GM12878 (cell line): Measurements from ENCODE around the gene MMP11. TPM values are rescaled to one million over a fixed set of nuclear protein-coding genes. Genes with fewer than 3 reads are reported as not detected.
A peak's percentile ranks its signal among the peaks of the same experiment; 100 is the strongest.

Experiments
- ASH2L ChIP-seq: fragments of 300-600, 200-600 bp; sonication (generic); IDR thresholded peaks from 2 replicates; pipeline ENCODE4 v1.6.1; 2017; ENCODE audit warnings: low read depth, mild to moderate bottlenecking, borderline replicate concordance
- BCL11A ChIP-seq: IDR thresholded peaks from 2 replicates; pipeline ENCODE4 v1.6.1; 2011; ENCODE audit warnings: low read depth, low read length
- CREB1 ChIP-seq: IDR thresholded peaks from 2 replicates; pipeline ENCODE4 v1.6.1; 2012; ENCODE audit warnings: low read depth, mild to moderate bottlenecking, inconsistent platforms
- ETV6 ChIP-seq, 2 experiments: fragments of 450-650 bp in 1 of 2; IDR thresholded peaks in 1 of 2; conservative IDR thresholded peaks in 1 of 2; 2 replicates each; pipeline ENCODE4 v1.6.1; 2014; ENCODE audit warnings: antibody characterized with exemption in 1 of 2, borderline replicate concordance in 1 of 2, low read depth in 1 of 2, mild to moderate bottlenecking in 1 of 2, moderate library complexity in 1 of 2
- HCFC1 ChIP-seq: fragments of 150-350 bp; IDR thresholded peaks from 2 replicates; pipeline ENCODE4 v1.6.1; 2014; ENCODE audit warnings: low read length
- HDAC6 ChIP-seq: fragments of 200-600 bp; sonication (generic); IDR thresholded peaks from one replicate; pipeline ENCODE4 v1.8.0; 2017; ENCODE audit warnings: antibody characterized with exemption; ENCODE audit not compliant: unreplicated experiment
- IKZF2 ChIP-seq, 2 experiments: fragments of 450-650 bp; IDR thresholded peaks; 2 replicates each; pipeline ENCODE4 v1.6.1; 2017; ENCODE audit warnings: mild to moderate bottlenecking in 2 of 2, moderate library complexity in 2 of 2
- IRF4 ChIP-seq: IDR thresholded peaks from 2 replicates; pipeline ENCODE4 v1.6.1; 2011; ENCODE audit warnings: low read depth, low read length
- KAT2A ChIP-seq: conservative IDR thresholded peaks from 2 replicates; pipeline ENCODE4 v1.6.1; 2011; ENCODE audit warnings: low read depth, low read length; ENCODE audit not compliant: control insufficient read depth
- MEF2A ChIP-seq: IDR thresholded peaks from 2 replicates; pipeline ENCODE4 v1.6.1; 2011; ENCODE audit warnings: low read depth, mild to moderate bottlenecking, low read length, moderate library complexity; ENCODE audit not compliant: insufficient read depth
- MYB ChIP-seq: fragments of 150-350 bp; IDR thresholded peaks from 2 replicates; pipeline ENCODE4 v1.6.1; 2014; ENCODE audit warnings: mild to moderate bottlenecking, low read depth, low read length, borderline replicate concordance
- NFIC ChIP-seq: IDR thresholded peaks from 2 replicates; pipeline ENCODE4 v1.6.1; 2012; ENCODE audit warnings: low read depth, mild to moderate bottlenecking, inconsistent platforms, low read length, moderate library complexity
- NR2C2 ChIP-seq: IDR thresholded peaks from 2 replicates; pipeline ENCODE4 v1.6.1; 2011; ENCODE audit warnings: borderline replicate concordance, low read depth; ENCODE audit not compliant: control insufficient read depth, insufficient read length
- PAX5 ChIP-seq: IDR thresholded peaks from 2 replicates; pipeline ENCODE4 v1.6.1; 2011; ENCODE audit warnings: low read depth, low read length, borderline replicate concordance
- POLR2A ChIP-seq: IDR thresholded peaks from 2 replicates; pipeline ENCODE4 v1.6.1; 2011; ENCODE audit warnings: low read depth, mild to moderate bottlenecking, low read length
- RB1 ChIP-seq: fragments of 450-650 bp; formaldehyde crosslinking; IDR thresholded peaks from 2 replicates; pipeline ENCODE4 v1.6.1; 2017; ENCODE audit warnings: mild to moderate bottlenecking, borderline replicate concordance
- SUZ12 ChIP-seq: fragments of 200-600 bp; sonication (generic); IDR thresholded peaks from one replicate; pipeline ENCODE4 v1.6.1; 2018; ENCODE audit warnings: antibody characterized with exemption, mild to moderate bottlenecking; ENCODE audit not compliant: unreplicated experiment
- TAF1 ChIP-seq: IDR thresholded peaks from 2 replicates; pipeline ENCODE4 v1.6.1; 2011; ENCODE audit warnings: mild to moderate bottlenecking, low read depth, low read length, borderline replicate concordance
- ZNF207 ChIP-seq: fragments of 450-650 bp; IDR thresholded peaks from 2 replicates; pipeline ENCODE4 v1.6.1; 2014; ENCODE audit warnings: antibody characterized with exemption, mild to moderate bottlenecking, borderline replicate concordance
- polyA plus RNA-seq, 11 experiments: library from polyadenylated mRNA; depleted of rRNA in 4 of 11; unstranded in 6 of 11; stranded (reverse) in 5 of 11; fragments of >200 nt; fragmentation: Nextera tagmentation in 4 of 11; fragmentation: Illumina TruSeq in 1 of 11; extraction: Ambion mirVana in 4 of 11; extraction: Trizol in 1 of 11; gene quantifications; 1 replicate in 1 of 11; 2 replicates in 10 of 11; pipeline versions ENCODE4 v1.2.1 to v1.2.3, GENCODE V29; 2011 to 2016; ENCODE audit warnings: inconsistent platforms in 2 of 11, missing spikeins in 2 of 11, low read depth in 1 of 11
- total RNA-seq, 4 experiments: library from RNA; depleted of rRNA in 3 of 4; stranded (reverse); fragments of >200 nt in 3 of 4; fragmentation: Illumina TruSeq in 1 of 4; extraction: Trizol in 1 of 4; gene quantifications; 2 replicates each; pipeline versions ENCODE4 v1.2.1 to v1.2.3, GENCODE V29; 2013 to 2021
- TF ChIP-seq, protein P1 (sequence below): fragments of 450-650 bp; IDR thresholded peaks from 2 replicates; pipeline ENCODE4 v1.6.1; 2017; ENCODE audit warnings: mild to moderate bottlenecking, moderate library complexity
- TF ChIP-seq, protein P2 (sequence below): fragments of 450-650 bp; IDR thresholded peaks from 2 replicates; pipeline ENCODE4 v1.6.1; 2016; ENCODE audit warnings: mild to moderate bottlenecking
- TF ChIP-seq, protein P3 (sequence below): fragments of 450-650 bp; conservative IDR thresholded peaks from 2 replicates; pipeline ENCODE4 v1.6.1; 2017; ENCODE audit warnings: mild to moderate bottlenecking, moderate library complexity

The MMP11 gene
- total and polyA plus RNA-seq, 10 of the 15 experiments (the other 5 are each of a cell fraction or from before 2014, with no cell fraction given) = 0.03 to 1.1 (median 0.31) TPM; not detected in 2

DNA sequence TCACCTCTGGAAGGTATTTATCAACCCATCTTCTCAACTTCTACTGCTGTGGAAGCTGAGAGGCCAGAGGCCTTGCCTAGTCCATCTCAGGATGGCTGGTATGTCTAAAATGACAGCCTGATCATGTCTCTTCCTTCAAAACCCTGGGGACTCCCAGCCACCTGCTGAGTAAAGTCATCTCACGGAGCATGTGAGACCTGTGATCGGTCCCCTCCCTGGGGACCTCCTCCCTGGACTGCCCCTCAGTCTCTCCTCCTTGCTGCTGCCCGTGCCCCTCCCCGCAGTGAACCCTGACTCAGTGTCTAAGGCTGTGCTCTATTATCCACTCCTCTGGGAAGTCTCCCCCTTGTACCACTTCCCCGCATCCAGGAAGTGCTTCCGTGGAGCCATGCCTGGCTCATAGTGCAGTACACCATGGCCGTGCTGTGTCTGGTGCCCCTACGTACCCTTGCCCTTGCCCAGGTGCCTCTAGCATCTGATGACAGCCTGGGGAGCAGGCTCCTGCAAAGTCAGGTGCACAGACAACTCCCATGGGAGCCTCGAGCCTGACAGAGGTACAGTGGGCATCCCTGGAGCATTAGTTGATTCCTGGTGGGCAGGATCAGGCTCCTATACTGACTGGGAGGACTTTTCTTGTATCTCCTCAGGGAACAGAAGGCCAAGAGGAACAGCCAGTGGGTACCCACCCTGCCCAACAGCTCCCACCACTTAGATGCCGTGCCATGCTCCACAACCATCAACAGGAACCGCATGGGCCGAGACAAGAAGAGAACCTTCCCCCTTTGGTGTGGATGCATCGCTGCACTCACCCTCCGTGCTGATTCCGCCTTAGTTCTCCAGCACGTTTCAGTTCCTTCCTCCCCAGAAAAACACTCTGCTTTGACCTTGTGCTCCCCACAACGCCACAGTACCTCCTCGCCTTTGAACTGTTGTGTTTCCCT is 27.9 kb downstream of the MMP11 start (continued):
- TF ChIP-seq IKZF2 (IDR thresholded peaks at IDR 0.05) = peak; percentile 71 to 72; a peak in 3 of 4 replicates
- no peak for TF ChIP-seq HCFC1
- TF ChIP-seq, protein P1, sequence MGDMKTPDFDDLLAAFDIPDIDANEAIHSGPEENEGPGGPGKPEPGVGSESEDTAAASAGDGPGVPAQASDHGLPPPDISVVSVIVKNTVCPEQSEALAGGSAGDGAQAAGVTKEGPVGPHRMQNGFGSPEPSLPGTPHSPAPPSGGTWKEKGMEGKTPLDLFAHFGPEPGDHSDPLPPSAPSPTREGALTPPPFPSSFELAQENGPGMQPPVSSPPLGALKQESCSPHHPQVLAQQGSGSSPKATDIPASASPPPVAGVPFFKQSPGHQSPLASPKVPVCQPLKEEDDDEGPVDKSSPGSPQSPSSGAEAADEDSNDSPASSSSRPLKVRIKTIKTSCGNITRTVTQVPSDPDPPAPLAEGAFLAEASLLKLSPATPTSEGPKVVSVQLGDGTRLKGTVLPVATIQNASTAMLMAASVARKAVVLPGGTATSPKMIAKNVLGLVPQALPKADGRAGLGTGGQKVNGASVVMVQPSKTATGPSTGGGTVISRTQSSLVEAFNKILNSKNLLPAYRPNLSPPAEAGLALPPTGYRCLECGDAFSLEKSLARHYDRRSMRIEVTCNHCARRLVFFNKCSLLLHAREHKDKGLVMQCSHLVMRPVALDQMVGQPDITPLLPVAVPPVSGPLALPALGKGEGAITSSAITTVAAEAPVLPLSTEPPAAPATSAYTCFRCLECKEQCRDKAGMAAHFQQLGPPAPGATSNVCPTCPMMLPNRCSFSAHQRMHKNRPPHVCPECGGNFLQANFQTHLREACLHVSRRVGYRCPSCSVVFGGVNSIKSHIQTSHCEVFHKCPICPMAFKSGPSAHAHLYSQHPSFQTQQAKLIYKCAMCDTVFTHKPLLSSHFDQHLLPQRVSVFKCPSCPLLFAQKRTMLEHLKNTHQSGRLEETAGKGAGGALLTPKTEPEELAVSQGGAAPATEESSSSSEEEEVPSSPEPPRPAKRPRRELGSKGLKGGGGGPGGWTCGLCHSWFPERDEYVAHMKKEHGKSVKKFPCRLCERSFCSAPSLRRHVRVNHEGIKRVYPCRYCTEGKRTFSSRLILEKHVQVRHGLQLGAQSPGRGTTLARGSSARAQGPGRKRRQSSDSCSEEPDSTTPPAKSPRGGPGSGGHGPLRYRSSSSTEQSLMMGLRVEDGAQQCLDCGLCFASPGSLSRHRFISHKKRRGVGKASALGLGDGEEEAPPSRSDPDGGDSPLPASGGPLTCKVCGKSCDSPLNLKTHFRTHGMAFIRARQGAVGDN = peak; percentile 94
- peak; percentile 81 for TF ChIP-seq IRF4
- TF ChIP-seq, protein P2, sequence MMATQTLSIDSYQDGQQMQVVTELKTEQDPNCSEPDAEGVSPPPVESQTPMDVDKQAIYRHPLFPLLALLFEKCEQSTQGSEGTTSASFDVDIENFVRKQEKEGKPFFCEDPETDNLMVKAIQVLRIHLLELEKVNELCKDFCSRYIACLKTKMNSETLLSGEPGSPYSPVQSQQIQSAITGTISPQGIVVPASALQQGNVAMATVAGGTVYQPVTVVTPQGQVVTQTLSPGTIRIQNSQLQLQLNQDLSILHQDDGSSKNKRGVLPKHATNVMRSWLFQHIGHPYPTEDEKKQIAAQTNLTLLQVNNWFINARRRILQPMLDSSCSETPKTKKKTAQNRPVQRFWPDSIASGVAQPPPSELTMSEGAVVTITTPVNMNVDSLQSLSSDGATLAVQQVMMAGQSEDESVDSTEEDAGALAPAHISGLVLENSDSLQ = peak; percentile 73
- TF ChIP-seq KAT2A = no peak
- TF ChIP-seq RB1 = no peak; the same call in 1 of the 2 replicates
- TF ChIP-seq NFIC = peak; percentile 58; the same call in 1 of the 2 replicates
- TF ChIP-seq, protein P3, sequence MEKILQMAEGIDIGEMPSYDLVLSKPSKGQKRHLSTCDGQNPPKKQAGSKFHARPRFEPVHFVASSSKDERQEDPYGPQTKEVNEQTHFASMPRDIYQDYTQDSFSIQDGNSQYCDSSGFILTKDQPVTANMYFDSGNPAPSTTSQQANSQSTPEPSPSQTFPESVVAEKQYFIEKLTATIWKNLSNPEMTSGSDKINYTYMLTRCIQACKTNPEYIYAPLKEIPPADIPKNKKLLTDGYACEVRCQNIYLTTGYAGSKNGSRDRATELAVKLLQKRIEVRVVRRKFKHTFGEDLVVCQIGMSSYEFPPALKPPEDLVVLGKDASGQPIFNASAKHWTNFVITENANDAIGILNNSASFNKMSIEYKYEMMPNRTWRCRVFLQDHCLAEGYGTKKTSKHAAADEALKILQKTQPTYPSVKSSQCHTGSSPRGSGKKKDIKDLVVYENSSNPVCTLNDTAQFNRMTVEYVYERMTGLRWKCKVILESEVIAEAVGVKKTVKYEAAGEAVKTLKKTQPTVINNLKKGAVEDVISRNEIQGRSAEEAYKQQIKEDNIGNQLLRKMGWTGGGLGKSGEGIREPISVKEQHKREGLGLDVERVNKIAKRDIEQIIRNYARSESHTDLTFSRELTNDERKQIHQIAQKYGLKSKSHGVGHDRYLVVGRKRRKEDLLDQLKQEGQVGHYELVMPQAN = no peak
- no peak for TF ChIP-seq CREB1
- no peak for TF ChIP-seq ZNF207
- TF ChIP-seq HDAC6 = no peak
- TF ChIP-seq MEF2A = no peak
- TF ChIP-seq PAX5 = peak; percentile 93
- no peak for TF ChIP-seq NR2C2
- no peak for TF ChIP-seq ASH2L
- TF ChIP-seq TAF1 = peak; percentile 36; the same call in 1 of the 2 replicates
- no peak for TF ChIP-seq MYB
- no peak for TF ChIP-seq POLR2A
- TF ChIP-seq SUZ12 = no peak
- TF ChIP-seq ETV6 (conservative IDR thresholded peaks at IDR 0.05 in 1 of 2, IDR thresholded peaks at IDR 0.05 in 1 of 2; ENCODE audit: borderline replicate concordance in 1 of 2, low read depth in 1 of 2) = peak in 1 of 2 experiments; percentile 61; a peak in 2 of 4 replicates
- peak; percentile 57; the same call in 1 of the 2 replicates for TF ChIP-seq BCL11A
